ENCODE data around the gene ARHGAP26.
"Not testable (repeated sequence)": the region's sequence is repeated elsewhere in the genome, so short reads cannot be mapped to it uniquely, and the experiment has no call there.

Gene ARHGAP26

DNA sequence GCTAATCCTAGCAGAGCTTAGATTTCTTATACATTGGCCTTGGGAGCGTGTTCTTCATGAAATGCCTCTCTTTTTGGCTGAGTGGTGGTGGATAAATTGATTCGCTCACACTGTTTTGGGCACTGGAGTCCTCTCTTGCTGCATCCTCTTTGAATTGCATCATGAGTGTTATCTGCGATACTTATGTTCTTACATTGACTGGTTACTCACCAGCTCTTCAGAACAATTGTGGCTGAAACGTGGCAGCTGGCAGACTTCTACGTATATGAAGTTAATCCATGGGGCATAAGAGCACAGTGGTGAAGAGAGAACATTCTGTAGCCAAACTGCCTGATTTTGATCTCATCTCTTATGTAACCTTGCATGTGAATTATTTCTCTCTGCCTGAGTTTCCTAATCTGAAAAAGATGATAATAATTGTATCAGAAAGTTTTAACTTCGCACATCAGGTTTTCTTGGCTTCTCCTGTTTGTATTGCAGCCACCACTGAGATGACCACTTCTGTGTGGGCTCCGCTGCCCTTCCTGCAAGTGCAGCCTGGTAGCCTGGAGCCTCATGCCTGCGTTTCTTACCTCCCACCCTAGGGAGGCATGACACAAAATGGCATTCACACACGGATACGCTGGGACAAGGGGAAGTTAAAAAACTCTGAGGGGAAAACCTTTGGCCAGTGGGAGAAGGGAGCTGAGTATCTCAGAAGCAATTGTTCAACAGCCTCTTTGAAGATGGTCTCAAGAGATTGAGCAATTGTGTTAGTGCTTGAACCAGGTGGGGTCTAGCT is 295.2 kb downstream of the ARHGAP26 start:
- DNase-seq (ENCODE audit: low read depth): no peak

GRCh38 chr5:143065996-143066522 is 295.9 kb downstream of the ARHGAP26 start:
- no peak for DNase-seq (ENCODE audit: low read depth)

DNA sequence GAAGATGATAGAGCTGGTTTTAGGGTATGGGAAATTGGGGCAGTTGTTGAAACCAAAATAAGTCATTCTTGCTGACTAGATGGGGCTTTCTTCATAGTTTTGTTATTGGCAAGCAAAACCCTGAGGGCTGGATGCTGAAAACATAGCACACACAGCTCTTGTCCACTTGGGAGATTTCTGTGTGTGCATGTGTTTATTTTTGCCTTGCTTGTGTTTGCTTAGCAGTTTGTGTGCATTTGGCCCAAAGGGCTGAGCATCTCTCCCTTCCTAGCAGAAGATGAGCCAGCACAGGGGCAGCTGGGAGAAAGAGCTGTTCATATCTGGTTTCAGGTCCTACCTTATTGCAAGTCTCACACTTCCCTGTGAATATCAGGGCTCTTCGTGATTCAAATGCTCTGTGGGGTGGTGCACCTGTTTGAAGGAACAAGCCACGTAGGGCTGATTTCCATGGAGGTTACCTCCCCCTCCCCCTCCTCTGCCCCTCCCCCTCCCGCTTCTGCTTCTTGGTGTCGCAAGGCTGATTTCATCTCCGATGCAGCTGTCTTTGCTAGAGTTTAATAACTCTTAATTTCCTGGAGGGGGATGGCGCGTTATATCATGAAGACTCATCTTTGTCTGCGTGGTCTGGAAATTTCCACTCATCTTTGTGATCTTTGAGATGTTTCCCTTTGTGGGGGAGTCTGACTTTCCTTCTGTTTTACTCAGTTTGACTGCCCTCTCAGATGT is 296.5 kb downstream of the ARHGAP26 start:
- DNase-seq (ENCODE audit: low read depth): no peak

GRCh38 chr5:143068712-143069111 is 298.5 kb downstream of the ARHGAP26 start:
- no peak for DNase-seq (ENCODE audit: low read depth)

- no peak for DNase-seq (ENCODE audit: low read depth)
Observed at GRCh38 chr5:143071927-143072326, 301.8 kb downstream of the ARHGAP26 start.

DNA sequence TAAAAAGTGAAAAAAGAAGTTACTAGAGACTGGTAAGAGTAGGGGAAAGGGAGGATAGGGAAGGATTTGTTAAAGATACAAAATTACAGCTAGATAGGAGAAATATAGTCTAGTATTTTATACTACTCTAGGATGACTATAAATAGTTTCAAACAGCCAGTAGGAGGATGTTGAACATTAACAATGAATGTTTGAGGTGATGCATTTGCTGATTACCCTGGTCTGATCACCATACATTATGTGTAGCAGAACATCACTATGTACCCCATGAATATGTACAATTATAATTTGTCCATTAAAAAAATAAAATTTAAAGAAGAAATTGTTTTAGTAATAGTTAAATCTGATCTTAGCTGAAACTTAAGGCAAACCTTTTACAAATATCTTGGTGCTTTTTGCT is 302.6 kb downstream of the ARHGAP26 start:
- no peak for DNase-seq (ENCODE audit: low read depth)

GRCh38 chr5:143073766-143074165 is 303.6 kb downstream of the ARHGAP26 start:
- DNase-seq (ENCODE audit: low read depth): no peak

DNA sequence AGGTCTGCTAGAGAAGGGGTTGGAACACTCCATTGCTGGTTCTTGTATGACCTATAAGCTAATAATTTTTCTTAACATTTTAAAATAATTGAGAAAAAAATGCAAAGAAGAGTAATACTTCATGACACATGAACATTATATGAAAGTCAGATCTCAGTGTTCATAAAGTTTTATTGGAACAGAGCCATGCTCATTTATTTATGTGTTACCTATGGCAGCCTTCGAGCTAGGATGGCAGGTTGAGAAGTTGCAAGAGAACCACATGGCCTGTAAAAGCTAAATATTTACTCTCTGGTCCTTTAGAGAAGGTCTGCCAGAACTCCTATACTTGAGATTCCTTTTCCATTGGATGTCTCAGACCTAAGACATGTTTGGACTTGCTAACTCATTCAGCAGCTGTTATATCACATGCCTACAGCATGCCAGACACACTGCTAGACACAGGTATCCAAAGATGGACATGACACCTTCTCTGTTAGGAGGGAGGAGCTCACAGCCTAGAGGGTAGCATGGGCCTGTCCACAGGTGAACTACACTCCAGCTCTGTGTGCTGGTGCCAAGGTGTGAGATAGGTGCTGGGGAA is 304.3 kb downstream of the ARHGAP26 start:
- DNase-seq (ENCODE audit: low read depth): no peak

DNA sequence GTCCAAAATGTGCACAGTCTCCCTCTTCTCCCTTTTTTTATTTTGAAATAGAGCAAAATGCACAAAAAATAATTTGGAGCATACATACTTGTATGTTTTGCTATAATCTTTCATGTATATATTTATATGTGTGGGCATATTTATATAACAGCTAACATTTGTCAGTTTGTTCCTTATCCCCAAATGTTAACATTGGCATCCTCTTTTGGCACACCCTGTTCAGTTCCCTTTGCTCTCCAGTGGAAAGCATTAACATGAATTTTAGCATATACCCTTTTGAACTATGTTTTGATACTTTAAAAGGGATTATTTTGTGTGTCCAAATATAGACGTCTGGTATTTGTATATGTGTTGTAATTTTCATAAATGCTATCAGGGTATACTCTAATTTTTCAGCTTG is 306.2 kb downstream of the ARHGAP26 start:
- no peak for DNase-seq (ENCODE audit: low read depth)

- DNase-seq (ENCODE audit: low read depth): no peak
Observed at GRCh38 chr5:143077453-143078103, 307.4 kb downstream of the ARHGAP26 start.

- DNase-seq (ENCODE audit: low read depth): no peak
Observed at GRCh38 chr5:143078313-143078712, 308.1 kb downstream of the ARHGAP26 start.

DNA sequence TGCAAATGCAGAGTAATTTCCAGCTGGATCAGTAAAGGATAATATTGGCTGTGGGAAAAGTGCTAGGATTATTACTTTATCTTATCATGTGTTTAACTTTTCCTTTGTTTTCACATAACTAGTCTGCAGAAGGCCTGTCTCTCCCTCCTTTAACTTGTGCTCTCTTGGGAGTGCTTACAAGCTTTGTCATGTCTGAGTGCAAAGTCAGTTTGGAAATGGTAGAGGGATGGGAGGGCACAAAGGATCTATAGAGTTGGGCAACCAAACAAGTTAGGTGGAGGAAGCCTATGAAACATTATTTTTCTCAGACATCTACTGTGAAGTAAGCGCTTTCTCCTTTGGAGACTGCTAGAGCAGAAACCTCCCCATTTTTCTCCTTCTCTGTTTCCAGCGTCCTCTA is 308.8 kb downstream of the ARHGAP26 start:
- no peak for DNase-seq (ENCODE audit: low read depth)

DNA sequence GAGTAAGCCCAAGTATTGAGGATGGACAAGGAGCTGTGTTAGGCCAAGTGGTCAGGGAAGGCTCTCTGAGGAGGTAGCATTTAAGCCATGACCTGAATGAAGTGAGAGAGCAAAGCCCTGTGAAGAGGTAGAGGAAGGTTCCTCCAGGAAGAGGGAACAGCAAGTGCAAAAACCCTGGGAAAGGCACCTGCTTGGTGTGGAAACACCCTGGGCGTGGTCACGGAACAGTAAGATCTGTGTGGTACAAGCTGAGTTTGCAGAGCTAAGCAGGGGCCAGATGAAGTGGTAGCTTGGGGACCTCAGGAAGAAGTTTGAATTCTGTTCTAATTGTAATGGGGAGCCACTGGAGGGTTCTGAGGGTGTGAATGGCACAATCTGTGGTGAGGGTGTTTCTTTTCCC is 310.2 kb downstream of the ARHGAP26 start:
- no peak for DNase-seq (ENCODE audit: low read depth)

- no peak for DNase-seq (ENCODE audit: low read depth)
Observed at GRCh38 chr5:143080982-143081381, 310.8 kb downstream of the ARHGAP26 start.

GRCh38 chr5:143083006-143083405 is 312.8 kb downstream of the ARHGAP26 start:
- no peak for DNase-seq (ENCODE audit: low read depth)

DNA sequence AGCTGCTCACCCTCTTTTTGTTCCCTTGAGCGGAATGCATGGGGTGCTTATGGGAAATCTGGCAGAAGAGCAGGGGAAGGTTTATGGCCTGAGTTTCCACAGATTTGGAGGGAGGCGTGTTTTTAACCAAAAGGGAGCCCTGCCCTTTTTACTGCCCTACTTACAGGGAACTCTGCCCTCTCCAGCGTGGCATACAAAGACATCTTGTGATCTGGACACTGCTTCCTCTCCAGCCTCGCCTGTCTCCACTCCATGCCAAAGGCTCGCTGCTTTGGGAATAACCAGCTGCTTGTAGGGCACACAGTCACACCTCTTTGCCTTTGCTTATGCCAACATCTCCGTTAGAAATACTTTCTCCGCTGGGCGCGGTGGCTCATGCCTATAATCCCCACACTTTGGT is 314.2 kb downstream of the ARHGAP26 start:
- DNase-seq (ENCODE audit: low read depth): no peak

- DNase-seq (ENCODE audit: low read depth): no peak
Observed at GRCh38 chr5:143085319-143085917, 315.2 kb downstream of the ARHGAP26 start.

DNA sequence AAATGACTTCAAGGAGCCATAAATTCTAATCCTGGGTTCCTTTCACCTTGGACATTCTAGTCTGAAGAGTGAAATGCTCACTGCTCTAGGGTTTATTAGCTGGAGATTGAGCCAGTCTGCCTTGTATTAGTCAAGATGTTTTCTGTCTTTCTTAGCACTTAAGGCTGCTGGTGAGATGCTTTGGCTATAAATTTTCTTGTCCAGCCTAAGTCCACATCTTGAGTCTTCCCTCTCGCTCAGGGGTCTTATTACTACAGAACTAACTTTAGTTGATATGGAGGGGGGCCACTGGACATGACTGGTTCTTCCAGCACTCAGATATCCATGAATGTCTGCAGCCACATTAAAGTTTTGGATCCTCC is 316.4 kb downstream of the ARHGAP26 start:
- no peak for DNase-seq (ENCODE audit: low read depth)

- no peak for DNase-seq (ENCODE audit: low read depth)
Observed at GRCh38 chr5:143086908-143087637, 316.9 kb downstream of the ARHGAP26 start.

GRCh38 chr5:143088702-143089101 is 318.5 kb downstream of the ARHGAP26 start:
- not testable (repeated sequence) for DNase-seq (ENCODE audit: low read depth)

GRCh38 chr5:143090044-143090443 is 319.9 kb downstream of the ARHGAP26 start:
- DNase-seq (ENCODE audit: low read depth): not testable (repeated sequence)
